GM12891 (cell line): ENCODE measurements around the gene ANO9.

Experiments used
- POLR2A ChIP-seq: IDR thresholded peaks from 2 replicates; pipeline ENCODE4 v1.6.1; 2011; ENCODE audit warnings: low read depth, low read length, control low read depth
- SPI1 ChIP-seq: IDR thresholded peaks from 2 replicates; pipeline ENCODE4 v1.6.1; 2011; ENCODE audit warnings: low read depth, low read length, control low read depth

GRCh38 chr11:438101-438844 lies 3.5 kb downstream of the ANO9 start:
- TF ChIP-seq SPI1: no peak
- no peak for TF ChIP-seq POLR2A
